ENCODE measurements around the gene RGL3.
A peak's percentile ranks its signal among the peaks of the same experiment; 100 is the strongest.
"Not testable (repeated sequence)": the region's sequence is repeated elsewhere in the genome, so short reads cannot be mapped to it uniquely, and the experiment has no call there.

Gene RGL3

DNA sequence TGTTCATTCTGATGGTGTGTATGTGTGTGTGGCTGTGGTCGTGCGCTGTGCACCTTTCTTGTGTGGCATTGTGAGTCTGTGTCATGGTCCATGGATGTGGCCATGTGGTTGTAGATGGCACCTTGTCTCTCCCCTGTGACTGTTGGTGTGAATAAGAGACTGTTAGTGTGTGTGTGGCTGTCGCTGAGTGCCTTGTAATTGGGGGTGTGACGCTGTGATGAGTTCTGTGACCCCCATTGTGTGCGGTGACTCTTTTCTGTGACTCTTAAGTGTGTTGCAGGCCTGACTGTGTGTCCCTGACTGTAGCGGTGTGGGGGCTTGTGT is 63.1 kb downstream of the RGL3 start:
- no peak for DNase-seq

DNA sequence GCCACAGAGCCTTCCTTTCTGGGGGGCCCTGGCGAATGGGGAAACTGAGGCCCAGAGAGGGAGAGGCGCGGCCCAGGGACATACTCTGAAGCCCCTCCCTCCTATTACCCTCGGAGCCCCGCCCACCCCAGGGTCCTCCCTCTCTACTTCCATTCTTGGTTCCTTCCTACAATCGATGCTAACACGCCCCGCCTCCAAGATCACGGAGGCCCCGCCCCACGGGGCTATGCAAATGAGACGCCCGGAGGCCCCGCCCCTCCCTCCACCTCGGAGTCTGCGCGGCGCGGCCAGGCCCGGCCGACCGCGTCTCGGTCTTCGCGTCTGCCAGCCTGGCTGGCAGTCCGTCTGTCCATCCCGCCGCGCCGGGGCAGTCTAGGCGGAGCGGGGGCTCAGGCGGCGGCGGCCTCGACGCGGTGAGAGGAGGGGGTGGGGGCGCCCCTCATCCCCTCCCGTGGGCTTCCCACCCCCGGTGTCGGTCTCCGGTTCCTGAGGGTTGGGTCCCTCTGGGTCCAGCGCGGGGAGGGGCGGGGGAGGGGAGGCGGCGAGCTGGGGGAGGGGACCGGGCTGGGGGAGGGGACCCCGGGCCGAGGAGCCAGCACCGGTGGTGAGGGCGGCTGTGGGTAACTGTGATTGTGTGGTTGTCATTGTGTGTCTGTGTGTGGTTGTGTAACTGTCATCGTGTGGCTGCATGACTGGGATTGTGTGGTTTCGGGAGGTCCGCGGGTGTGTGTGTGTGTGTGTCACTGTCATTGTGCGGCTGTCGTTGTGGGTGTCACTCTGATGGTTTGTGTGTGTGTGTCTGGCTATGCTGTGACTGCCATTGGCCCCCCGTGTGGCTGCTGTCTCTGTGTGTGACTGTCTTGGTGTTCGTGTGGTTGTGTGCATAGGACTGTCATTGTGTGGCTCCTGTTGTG is 63.7 kb downstream of the RGL3 start, which contains the start of gene PLPPR2:
PLPPR2 (plus strand) TSS at position 273 of the 914 bp plus-strand sequence. CDS start 2,242 bp downstream, outside the sequence.
- DNase-seq: peak; percentile 93

DNA sequence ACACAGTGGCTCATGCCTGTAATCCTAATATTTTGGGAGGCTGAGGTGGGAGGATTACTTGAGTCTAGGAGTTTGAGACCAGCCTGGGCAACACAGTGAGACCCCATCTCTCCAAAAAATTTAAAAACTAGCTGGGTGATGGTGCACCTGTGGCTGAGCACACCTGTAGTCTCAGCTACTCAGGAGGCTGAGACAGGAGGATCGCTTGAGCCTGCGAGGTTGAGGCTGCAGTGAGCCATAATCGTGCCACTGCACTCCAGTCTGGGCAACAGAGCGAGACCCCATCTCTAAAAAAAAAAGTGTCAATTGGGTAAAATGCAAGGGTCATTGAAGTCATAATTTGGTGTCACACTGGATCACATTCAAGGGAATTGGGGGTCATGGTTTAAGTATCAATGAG is 65.0 kb downstream of the RGL3 start:
- DNase-seq: not testable (repeated sequence)

DNA sequence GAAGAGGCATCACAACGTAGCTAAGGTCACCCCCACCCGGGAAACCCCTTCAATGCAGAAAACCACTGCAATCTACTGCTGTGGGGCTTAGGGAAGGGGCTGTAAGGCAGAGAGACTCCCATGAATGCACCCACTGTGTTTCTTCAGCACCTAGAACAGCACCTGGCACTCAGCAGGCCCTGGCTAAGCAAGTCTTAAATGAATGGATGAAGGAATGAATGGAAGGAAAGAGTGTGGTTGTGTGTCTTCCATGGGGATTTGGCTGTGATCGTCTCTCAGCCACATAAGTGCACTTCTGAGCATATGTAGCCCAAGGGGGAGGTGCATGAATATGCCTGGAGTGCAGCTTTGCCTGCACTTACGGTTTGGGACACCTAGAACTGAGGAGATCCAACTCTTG is 69.9 kb downstream of the RGL3 start:
- no peak for DNase-seq

DNA sequence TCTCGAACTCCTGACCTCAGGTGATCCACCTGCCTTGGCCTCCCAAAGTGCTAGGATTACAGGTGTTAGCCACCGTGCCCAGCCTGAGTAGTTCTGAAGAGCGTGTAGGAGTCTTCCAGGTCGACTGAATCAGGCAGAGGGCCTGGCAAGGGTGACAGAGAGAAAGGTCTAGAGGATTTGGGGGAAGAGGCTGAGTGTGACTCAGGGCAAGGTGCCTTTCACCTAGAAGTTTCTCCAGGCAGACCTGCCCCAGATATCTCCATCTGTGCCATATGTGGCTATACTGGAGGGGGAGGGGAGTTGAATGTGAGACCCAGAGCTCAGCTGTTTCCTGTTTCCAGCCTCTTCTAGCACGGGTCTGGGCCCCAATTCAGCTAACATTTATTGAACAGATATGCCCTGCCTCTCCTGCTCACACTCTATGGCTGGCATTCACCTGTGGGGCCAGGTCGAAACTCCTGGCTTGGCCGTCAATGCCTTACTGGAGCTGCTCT is 71.5 kb downstream of the RGL3 start:
- DNase-seq: no peak

DNA sequence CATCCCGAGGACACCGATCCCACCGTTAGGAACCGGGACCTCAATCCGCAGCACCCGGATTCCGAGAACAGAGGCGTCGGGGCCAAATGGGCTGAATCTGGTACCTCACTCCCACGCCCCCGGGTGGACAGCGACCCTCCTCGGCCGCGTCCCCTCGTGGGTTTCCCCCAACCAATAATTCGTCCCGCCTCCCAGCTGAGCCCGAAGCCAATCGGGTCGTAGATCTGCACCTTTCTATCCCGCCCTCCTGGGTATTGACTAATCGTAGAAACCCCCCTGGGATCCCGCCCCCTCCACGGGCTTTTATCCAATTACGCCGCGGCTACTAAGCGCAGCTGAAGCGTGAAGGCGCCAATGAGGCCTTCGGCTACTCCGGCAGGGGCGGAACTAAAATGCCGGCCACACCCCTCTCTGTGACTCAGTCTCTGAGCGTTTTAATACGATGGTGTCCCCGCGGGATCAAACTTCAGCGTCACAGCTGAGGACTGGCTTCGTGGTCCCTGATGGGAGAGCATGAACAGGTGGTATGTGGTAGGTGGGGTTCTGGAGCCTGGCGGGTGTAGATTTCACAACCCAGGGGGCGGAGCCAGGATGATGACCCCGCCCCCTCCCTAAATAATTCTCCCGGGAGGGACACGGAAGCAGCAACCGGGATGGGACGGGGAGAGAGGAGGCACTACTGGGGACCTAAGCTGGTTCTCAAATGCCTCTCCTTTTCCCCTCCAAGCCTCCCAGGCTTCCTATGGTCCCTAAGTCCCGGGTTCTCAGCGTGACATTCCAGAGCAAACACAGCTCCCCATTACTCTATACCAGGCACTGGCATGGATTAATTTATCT is 72.8 kb downstream of the RGL3 start, which contains the start of the genes CCDC159 and TMEM205:
CCDC159 (plus strand) TSS at position 416 of the 837 bp plus-strand sequence; CDS start at position 504, 88 bp downstream.
TMEM205 (minus strand) TSS at position 165 of the 837 bp plus-strand sequence. CDS start 649 bp downstream, outside the sequence.
- peak; percentile 98 for DNase-seq

DNA sequence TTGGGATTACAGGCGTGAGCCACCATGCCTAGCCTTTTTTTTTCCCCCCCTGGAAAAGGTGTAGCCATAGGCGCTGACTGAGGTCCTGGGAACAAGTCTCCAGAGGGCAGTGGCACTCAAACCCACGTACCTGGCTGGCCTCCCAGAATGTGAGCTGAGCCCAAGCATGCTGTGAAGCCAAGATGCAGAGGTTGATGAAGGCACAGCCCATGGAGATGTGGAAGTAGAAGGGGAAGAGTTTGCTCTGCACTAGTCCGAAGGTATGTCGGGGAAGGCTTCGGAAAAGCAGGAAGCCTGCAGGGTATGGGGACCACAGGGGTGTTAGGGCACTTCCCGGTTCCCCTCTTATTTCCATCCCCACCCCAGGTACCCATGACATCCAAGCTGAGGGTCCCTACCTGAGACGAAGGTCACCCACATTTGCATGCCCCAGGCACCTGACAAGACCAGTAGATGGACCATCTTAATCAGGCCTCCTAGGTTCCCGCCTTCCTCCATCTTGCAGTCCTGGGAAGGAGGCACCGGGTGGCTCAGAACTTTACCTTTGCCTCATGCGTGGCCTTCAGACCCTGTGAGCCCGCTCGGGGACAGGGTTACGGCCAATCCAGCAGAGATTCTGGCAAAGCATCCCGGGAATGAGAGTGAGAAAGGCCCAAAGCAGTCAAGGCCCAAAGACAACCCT is 73.9 kb downstream of the RGL3 start:
- no peak for DNase-seq

Data from stimulated activated CD8-positive, alpha-beta memory T cell treated with anti-CD3 and anti-CD28 coated beads, Interleukin-4, amount 100 ng/mL, for 48 hours (primary cell).